Subcutaneous adipose tissue (tissue), 4 donors: ENCODE results near the gene FASTKD2. TPM values are rescaled to one million over a fixed set of nuclear protein-coding genes. Genes with fewer than 3 reads are reported as not detected.

Source experiments
- CTCF ChIP-seq: fragments of 450-650 bp; IDR thresholded peaks from one replicate; pipeline ENCODE4 v1.5.1; 2016; ENCODE audit warnings: low read depth, mild to moderate bottlenecking, control low read depth, antibody characterized with exemption, moderate library complexity
- total RNA-seq, 4 donors: library from RNA; depleted of rRNA; stranded (reverse); fragments of >200 nt; gene quantifications; one replicate each; pipeline ENCODE4 v1.1.0, GENCODE V29; 2016

Gene FASTKD2
- total RNA-seq, 4 donors from 2014 or later: 24.8 to 45.2 (median 27.2) TPM

- no peak for TF ChIP-seq CTCF
These were observed 59.6 kb downstream of the FASTKD2 start for GRCh38 chr2:206824993-206825392.

- no peak for TF ChIP-seq CTCF
These were observed 66.1 kb downstream of the FASTKD2 start for GRCh38 chr2:206831442-206831995.

- TF ChIP-seq CTCF: no peak
These were observed 67.5 kb downstream of the FASTKD2 start for GRCh38 chr2:206832873-206833272.

DNA sequence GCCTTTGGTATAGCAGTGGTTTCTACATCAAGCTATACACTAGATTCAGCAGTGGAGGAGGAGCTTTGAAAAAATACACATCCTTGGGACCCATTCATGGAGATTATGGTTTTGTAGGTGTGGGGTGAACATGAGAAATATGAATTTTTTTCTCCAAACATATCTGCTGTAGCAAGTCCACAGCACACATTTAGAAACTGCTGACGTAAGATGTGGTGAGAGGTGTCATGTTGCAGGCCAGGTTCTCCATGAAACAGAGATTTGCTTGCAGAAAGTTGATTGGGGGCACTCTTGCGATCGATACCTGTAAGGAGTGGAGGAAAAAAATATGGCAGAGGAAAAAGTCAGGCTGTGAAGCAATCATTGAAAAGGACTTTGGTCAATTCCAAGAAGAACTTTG lies 67.9 kb downstream of the FASTKD2 start:
- no peak for TF ChIP-seq CTCF

DNA sequence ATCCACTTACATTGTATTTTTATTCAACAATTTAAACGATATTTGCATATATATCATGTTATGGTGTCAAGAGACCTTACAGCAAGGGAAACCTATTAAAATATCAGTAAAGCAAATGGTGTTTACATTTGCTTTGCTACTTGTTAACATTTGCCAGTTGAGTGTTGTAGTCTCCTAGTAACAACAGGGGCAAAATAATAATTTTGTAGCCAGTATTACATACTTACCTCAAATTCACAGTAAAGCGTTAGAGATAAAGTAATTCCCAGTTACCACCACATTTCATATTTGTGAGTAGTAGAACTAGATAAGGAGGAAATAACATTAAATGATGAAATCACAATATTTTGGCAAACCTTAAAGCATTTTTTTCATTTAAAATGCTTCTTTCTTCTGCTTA lies 71.3 kb downstream of the FASTKD2 start:
- no peak for TF ChIP-seq CTCF

DNA sequence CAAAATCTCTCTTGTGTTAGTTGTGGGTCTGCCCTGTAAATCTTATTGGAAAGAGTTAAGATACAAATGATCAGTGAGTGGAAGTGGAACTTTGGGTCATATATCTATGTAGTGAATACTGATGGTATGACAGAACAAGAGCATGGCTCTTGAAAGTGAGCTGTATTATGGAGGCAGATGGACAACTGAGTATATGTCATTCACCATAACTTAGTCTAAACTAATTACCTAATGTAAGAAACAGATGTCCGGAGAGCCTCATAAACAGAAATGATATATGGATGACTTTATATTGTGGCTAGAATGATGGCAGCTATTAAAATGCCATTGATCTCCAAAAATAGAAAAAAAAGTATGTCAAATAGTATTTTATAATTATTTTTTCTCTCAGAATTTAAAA lies 72.4 kb downstream of the FASTKD2 start:
- no peak for TF ChIP-seq CTCF

DNA sequence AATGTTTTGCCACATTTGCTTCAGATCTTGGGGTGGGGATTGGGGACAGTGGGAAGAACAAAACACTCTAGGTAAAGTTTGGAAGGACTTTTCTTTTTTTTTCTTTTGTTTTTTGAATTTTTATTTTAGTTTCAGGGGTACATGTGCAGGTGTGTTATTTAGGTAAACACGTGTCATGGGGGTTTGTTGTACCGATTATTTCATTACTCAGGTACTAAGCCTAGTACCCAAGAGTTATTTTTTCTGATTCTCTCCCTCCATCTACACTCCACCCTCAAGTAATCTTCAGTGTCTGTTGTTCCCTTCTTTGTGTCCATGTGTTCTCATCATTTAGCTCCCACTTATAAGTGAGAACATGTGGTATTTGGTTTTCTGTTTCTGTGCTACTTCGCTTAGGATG lies 73.3 kb downstream of the FASTKD2 start:
- TF ChIP-seq CTCF: no peak
